ENCODE results near the gene MOAP1.
"Not testable (repeated sequence)": the region's sequence is repeated elsewhere in the genome, so short reads cannot be mapped to it uniquely, and the experiment has no call there.

- not testable (repeated sequence) for TF ChIP-seq CTCF (IDR thresholded peaks at IDR 0.05 in 4 of 5, conservative IDR thresholded peaks at IDR 0.05 in 1 of 5); POLR2A (IDR thresholded peaks at IDR 0.05)
Observed at GRCh38 chr14:93136508-93136907, 48.2 kb downstream of the MOAP1 start.

All from gastrocnemius medialis (tissue), 4 donors.